Upper lobe of right lung (tissue), 1 donor: ENCODE results near the gene FAM210B. TPM values are rescaled to one million over a fixed set of nuclear protein-coding genes. Genes with fewer than 3 reads are reported as not detected.

ENCODE experiments used
- ATAC-seq: fragments of 200-7000 bp; cut with Tn5 transposase; one replicate; pipeline ENCODE4 v1.9.1; 2020; ENCODE audit warnings: mild to moderate bottlenecking, moderate library complexity
- DNase-seq: peaks from one replicate; pipeline ENCODE4 v3.0.0-alpha.2; 2020
- H3K27ac ChIP-seq: fragments of 200-600 bp; one replicate; pipeline ENCODE4 v1.8.0; 2022
- H3K27me3 ChIP-seq: fragments of 200-600 bp; one replicate; pipeline ENCODE4 v1.8.0; 2022; ENCODE audit warnings: mild to moderate bottlenecking
- H3K36me3 ChIP-seq: fragments of 200-600 bp; one replicate; pipeline ENCODE4 v1.8.0; 2022
- H3K4me1 ChIP-seq: fragments of 200-600 bp; one replicate; pipeline ENCODE4 v1.8.0; 2022
- H3K4me3 ChIP-seq: fragments of 200-600 bp; one replicate; pipeline ENCODE4 v1.8.0; 2022; ENCODE audit warnings: mild to moderate bottlenecking
- H3K9me3 ChIP-seq: fragments of 200-600 bp; one replicate; pipeline ENCODE4 v1.8.0; 2022
- CTCF ChIP-seq: fragments of 200-600 bp; IDR thresholded peaks from one replicate; pipeline ENCODE4 v1.8.0; 2022; ENCODE audit warnings: antibody characterized with exemption
- intact Hi-C: fragments of 100-400 bp; cut with DNase I; formaldehyde crosslinking; loops from one replicate; pipeline ENCODE4 v1.11.0; 2022
- long read RNA-seq: library from polyadenylated mRNA; unstranded; transcript quantifications from one replicate; pipeline ENCODE4 v2.0.0, GENCODE V29; 2021
- total RNA-seq: library from RNA; stranded (reverse); fragmentation: NEBNext Ultra II Directional; extraction: Animal tissue kit (Norgen Biotek cat#: 25700); gene quantifications from one replicate; pipeline ENCODE4 v1.2.1, GENCODE V29; 2021
- donor health status: DM: no; HTN: yes; CAD: no; lungs with severe emphysema.

The FAM210B gene, protein sequence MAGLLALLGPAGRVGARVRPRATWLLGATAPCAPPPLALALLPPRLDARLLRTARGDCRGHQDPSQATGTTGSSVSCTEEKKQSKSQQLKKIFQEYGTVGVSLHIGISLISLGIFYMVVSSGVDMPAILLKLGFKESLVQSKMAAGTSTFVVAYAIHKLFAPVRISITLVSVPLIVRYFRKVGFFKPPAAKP
- total RNA-seq, result 39.5 TPM
- long read RNA-seq, transcript FAM210B-201 (3 exons, 3,046 nt), result major isoform, 102 of 110 reads
- long read RNA-seq, partial matches to known transcripts, result 1 of 110 reads
- long read RNA-seq, other reads (novel, unspliced or antisense), result 5 of 110 reads

GRCh38 chr20:56358600-56359211 lies at the start of gene FAM210B:
Gene FAM210B (plus strand): TSS chr20:56358974. CDS start chr20:56359006, 32 bp downstream.
- DNase-seq (peak; percentile 94), ATAC-seq (peak; percentile 98)
- Histone ChIP-seq H3K4me1 (peaks cover 13% of the 10 kb centered on the region), H3K27ac (peak within 1 kb of the TSS; percentile 80), H3K27me3 (no peaks in the 10 kb centered on the region), H3K4me3 (peak within 1 kb of the TSS; percentile 86), H3K36me3 (no peaks in the 10 kb centered on the region), H3K9me3 (no peaks in the 10 kb centered on the region)
- intact Hi-C loops, result no loop called here
- no peak for TF ChIP-seq CTCF

DNA sequence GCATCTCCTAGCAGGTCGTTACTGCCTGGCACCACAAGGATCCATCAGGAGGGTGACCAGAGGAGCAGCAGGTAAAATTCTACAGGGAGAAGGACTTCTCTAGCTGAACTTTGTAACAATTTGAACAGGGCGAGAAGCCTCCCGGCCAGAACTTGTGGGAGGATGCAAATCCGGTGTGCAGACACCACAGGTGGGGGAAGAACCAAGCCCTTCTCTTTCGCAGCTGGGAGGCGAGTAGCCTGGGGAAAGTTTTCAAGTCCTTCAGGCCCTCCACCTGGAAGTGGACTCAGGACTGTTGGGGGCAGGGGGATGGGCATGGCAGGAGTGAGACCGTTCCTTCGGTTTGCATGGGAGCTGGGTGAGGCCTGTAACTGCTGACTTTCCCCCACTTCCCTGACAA lies 42.7 kb upstream of the FAM210B start:
- H3K27ac ChIP-seq, result no peak overlapping the region
- no peaks in the 10 kb centered on the region for H3K36me3 ChIP-seq
- H3K27me3 ChIP-seq, result no peaks in the 10 kb centered on the region
- no peak overlapping the region for H3K4me3 ChIP-seq
- no peak for ATAC-seq
- H3K4me1 ChIP-seq, result no peaks in the 10 kb centered on the region
- DNase-seq, result no peak
- intact Hi-C loops, result no loop called here
- H3K9me3 ChIP-seq, result no peaks in the 10 kb centered on the region
- TF ChIP-seq CTCF, result no peak

DNA sequence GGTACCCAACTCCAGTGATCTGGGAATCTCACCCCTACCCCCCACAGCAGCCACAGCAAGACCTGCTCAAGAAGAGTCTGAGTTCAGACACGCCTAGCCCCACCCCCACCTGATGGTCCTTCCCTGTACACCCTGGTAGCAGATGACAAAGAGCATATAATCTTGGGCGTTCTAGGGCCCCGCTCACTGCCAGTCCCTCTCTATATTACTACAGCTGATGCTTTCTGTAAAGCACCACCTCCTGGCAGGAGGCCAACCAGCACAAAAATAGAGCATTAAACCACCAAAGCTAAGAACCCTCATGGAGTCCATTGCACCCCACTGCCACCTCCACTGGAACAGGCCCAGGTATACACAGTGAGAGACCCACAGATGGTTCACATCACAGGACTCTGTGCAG lies 42.3 kb upstream of the FAM210B start:
- Histone ChIP-seq H3K4me3 (no peak overlapping the region), H3K27me3 (no peaks in the 10 kb centered on the region), H3K9me3 (no peaks in the 10 kb centered on the region), H3K4me1 (no peaks in the 10 kb centered on the region), H3K36me3 (no peaks in the 10 kb centered on the region), H3K27ac (no peak overlapping the region)
- no peak for TF ChIP-seq CTCF
- no peak for ATAC-seq
- no peak for DNase-seq
- intact Hi-C loops, result no loop called here

GRCh38 chr20:56322681-56323080 lies 36.1 kb upstream of the FAM210B start:
- DNase-seq (no peak), ATAC-seq (no peak)
- Histone ChIP-seq H3K27ac (no peak overlapping the region), H3K4me1 (no peaks in the 10 kb centered on the region), H3K27me3 (no peaks in the 10 kb centered on the region), H3K36me3 (no peaks in the 10 kb centered on the region), H3K9me3 (no peaks in the 10 kb centered on the region), H3K4me3 (no peak overlapping the region)
- no peak for TF ChIP-seq CTCF
- intact Hi-C loops, result no loop called here

DNA sequence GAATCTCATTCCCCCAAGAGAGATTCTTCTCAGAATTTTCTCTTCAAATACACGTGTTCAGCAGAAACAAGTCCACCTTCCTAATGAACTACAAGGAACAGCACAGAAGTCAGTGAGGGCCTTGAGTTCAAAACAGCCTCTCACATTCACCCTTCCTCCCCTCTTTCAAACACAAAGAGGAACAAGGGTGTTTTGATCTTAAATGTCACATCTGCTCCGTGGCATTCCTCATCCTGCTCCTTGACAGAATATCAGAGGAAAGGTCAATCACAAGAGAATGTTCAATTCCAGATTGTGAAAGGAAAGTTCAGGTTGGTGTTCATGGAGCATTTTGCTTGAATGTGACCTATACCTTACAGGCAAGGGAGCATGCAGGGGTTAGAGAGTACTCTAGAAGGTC lies 35.6 kb upstream of the FAM210B start:
- Histone ChIP-seq H3K9me3 (no peaks in the 10 kb centered on the region), H3K27me3 (no peaks in the 10 kb centered on the region), H3K4me1 (no peaks in the 10 kb centered on the region), H3K4me3 (no peak overlapping the region), H3K27ac (no peak overlapping the region), H3K36me3 (no peaks in the 10 kb centered on the region)
- intact Hi-C loops, result no loop called here
- DNase-seq (no peak), ATAC-seq (no peak)
- no peak for TF ChIP-seq CTCF
